ENCODE measurements around the gene NEDD4.

GRCh38 chr15:55789066-55789660 lies 204.2 kb downstream of the NEDD4 start:
- no peak for TF ChIP-seq POLR2AphosphoS5 (IDR thresholded peaks at IDR 0.05; ENCODE audit: low read depth, low read length)
- TF ChIP-seq POLR2A (IDR thresholded peaks at IDR 0.05; ENCODE audit: low read depth, low read length): no peak
